ENCODE results near the gene MAML3.

DNA sequence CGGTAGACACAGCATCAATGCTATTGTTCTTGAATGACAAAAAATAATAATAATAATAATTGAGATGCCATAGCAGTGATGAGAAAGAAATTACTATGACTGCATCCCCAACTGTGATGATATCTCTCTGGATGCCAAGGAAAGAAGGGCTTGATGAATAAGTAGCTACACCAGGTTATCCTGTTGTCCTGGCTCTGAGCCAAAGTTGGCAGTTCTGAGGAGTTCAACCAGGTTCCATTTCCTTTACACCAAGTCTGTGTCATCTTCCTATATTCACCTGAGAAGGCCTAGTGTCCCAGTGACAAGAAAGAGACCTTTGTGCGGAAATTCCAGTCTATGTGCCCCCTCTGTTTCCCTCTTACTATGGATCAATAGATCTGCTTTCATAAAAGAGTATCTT lies 3.4 kb upstream of the MAML3 start:
- TF ChIP-seq POLR2AphosphoS5 (IDR thresholded peaks at IDR 0.05): no peak
- TF ChIP-seq EP300 (IDR thresholded peaks at IDR 0.05; ENCODE audit: low read depth): no peak
- TF ChIP-seq POLR2A (IDR thresholded peaks at IDR 0.05): no peak
- TF ChIP-seq, protein P1, sequence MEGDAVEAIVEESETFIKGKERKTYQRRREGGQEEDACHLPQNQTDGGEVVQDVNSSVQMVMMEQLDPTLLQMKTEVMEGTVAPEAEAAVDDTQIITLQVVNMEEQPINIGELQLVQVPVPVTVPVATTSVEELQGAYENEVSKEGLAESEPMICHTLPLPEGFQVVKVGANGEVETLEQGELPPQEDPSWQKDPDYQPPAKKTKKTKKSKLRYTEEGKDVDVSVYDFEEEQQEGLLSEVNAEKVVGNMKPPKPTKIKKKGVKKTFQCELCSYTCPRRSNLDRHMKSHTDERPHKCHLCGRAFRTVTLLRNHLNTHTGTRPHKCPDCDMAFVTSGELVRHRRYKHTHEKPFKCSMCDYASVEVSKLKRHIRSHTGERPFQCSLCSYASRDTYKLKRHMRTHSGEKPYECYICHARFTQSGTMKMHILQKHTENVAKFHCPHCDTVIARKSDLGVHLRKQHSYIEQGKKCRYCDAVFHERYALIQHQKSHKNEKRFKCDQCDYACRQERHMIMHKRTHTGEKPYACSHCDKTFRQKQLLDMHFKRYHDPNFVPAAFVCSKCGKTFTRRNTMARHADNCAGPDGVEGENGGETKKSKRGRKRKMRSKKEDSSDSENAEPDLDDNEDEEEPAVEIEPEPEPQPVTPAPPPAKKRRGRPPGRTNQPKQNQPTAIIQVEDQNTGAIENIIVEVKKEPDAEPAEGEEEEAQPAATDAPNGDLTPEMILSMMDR (IDR thresholded peaks at IDR 0.05): no peak

Data from transverse colon (tissue), 4 donors.